GM12874 (cell line): ENCODE data around the gene PELO.

Experiments
- TF ChIP-seq, protein P1 (sequence below): IDR thresholded peaks from 2 replicates; pipeline ENCODE4 v1.5.1; 2011; ENCODE audit warnings: low read depth, mild to moderate bottlenecking, control low read depth, low read length, moderate library complexity; ENCODE audit not compliant: insufficient read depth

PELO gene

DNA sequence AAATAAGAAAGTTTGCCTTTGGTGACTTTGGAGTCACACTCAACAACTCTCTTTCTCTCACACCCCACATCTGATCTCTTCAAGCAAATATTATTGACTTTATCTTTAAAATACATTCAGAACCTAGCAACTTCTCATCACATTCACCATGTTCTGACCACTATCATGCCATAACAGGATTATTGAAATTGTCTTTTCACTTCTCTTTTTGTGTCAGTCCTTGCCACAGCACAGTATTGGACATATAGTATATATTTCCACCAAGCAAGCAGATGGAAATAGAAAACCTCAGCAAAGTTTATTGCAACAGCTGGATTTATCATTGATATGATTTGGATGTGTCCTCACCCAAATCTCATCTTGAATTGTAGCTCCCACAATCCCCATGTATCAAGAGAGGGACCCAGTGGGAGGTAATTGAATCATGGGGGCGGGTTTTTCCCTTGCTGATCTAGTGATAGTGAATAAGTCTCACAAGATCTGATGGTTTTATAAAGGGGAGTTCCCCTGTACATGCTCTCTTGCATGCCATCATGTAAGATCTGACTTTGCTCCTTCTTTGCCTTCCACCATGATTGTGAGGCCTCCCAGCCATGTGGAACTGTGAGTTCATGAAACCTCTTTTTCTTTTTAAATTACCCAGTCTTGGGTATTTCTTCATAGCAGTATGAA lies 26.9 kb upstream of the PELO start:
- TF ChIP-seq, protein P1, sequence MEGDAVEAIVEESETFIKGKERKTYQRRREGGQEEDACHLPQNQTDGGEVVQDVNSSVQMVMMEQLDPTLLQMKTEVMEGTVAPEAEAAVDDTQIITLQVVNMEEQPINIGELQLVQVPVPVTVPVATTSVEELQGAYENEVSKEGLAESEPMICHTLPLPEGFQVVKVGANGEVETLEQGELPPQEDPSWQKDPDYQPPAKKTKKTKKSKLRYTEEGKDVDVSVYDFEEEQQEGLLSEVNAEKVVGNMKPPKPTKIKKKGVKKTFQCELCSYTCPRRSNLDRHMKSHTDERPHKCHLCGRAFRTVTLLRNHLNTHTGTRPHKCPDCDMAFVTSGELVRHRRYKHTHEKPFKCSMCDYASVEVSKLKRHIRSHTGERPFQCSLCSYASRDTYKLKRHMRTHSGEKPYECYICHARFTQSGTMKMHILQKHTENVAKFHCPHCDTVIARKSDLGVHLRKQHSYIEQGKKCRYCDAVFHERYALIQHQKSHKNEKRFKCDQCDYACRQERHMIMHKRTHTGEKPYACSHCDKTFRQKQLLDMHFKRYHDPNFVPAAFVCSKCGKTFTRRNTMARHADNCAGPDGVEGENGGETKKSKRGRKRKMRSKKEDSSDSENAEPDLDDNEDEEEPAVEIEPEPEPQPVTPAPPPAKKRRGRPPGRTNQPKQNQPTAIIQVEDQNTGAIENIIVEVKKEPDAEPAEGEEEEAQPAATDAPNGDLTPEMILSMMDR = no peak

DNA sequence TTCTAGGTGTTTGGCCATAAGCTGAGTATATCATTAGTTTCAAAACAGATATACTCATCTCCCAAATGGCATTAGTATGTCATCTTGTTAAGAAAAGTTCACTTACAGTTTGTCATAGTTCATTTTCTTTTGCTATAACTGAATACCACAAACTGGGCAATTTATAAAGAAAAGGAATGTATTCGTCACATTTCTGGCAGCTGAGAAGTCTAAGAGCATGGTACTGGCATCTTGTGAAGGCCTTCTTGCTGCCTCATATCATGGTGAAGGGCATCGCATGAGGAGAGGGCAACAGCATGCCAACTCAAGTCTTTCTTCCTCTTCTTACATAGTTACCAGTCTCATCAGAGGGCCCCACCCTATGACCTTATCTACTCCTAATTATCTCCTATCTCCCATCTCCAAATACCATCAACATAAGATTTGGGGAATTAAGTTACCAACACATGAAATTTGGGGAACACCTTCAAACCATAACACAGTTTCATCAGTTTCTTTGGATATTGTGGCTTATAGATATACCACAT lies 20.4 kb upstream of the PELO start:
- TF ChIP-seq, protein P1 = no peak

DNA sequence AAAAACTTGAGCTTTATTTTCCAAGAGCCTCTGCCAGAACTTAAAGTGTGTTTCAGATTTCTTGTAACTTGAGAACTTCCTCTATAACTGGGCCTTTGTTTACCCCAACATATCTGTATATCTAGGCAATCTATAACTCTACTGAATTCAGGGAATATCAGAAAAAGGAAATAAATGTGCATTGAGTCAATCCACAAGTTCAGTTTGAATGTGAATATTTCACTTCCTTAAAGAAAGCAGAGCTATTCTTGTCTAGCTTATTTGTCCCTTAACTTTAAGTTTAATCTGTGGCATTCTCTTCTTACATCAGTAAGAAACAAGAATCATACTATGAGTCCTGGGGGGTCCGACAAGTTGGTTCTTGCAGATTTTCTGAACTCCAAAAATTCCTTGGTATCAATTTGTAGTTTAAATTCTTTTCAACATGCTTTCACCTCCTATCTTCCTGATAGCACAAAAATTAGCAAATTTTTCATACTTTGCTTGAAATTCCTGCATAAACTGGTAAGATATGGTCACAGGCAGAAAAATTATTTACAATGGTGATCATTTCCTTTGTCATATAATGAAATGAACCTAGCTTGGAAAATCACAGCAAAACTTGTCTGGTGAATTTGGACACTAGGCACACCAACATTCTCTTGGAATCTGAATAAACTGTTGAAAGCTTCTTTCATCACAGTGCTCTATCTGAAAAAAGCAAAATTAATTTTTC lies 19.8 kb upstream of the PELO start:
- TF ChIP-seq, protein P1 = no peak

DNA sequence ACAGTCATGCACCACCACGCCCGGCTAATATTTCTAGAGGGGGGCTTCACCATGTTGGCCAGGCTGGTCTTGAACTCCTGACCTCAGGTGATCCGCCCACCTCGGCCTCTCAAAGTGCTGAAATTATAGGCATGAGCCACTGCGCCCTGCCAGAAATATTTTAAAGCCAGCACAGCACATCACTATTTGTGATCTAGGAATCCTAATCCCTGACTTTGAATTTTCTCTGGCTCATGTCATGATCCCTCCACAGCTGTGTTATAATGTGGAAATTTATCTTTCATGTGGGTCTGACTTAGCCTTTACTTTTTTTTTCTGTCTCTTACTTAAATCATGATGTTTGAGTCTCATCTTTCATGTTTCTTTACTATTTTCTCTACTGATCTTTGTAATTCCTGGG lies 18.7 kb upstream of the PELO start:
- TF ChIP-seq, protein P1 = no peak

DNA sequence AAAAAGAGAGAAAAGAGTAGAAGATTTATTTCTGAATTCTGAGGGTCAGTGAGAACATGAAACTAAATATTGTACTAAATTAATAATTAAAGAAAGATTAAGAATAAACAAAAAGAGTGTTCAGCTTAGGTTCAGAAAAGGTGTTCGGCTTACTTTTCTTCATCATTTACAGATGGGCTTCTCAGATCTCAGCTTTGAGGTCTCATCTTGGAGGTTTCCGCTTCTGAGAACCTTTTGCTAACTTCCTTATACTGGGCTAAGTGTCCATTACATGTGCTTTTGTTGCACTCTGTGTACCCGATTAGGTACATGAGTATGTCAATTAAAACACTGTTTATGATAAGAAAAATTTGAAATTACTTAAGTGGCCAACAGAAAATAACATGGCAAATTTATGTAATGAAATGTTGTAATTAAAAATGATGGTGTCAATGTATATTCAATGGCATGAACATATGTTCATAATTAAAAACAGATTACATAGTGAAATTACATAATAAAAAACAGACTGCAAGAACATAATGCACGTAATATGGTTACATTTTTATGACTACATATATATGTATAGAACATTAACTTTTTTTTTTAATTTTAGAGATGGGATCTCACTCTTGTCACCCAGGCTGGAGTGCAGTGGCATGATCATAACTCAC lies 17.3 kb upstream of the PELO start:
- TF ChIP-seq, protein P1 = no peak

DNA sequence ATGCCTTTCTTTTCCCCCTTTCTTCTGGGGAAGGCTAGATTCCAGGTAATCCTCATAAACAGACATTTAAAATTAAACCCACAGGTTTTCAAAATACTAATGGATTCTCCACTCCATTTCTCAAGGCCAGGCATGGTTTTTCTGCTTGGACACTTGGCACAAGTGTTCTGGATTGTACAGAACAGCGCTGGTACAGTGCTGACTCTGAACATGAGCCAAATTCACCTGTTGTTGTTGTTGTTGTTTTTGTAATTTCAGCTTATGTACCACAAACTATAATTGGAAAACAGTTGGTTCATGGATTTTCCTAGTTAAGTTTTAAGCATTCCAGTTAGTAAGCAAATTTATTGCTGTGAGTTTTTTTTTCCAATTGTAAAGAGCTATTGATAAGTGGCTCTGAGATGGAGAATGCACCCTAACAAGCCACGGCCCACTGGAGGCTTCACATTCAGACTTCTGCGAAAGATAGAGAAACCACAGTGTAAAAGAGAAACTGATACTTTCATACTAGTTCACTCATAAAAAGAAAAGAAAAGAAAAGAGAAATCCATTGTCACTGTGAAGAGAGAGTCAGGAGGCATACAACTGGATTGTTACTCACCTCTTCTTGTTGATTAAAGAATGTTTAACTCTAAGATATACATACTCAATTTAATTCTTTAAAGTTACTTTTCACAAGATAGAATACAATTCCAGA lies 16.2 kb upstream of the PELO start:
- TF ChIP-seq, protein P1 = no peak

DNA sequence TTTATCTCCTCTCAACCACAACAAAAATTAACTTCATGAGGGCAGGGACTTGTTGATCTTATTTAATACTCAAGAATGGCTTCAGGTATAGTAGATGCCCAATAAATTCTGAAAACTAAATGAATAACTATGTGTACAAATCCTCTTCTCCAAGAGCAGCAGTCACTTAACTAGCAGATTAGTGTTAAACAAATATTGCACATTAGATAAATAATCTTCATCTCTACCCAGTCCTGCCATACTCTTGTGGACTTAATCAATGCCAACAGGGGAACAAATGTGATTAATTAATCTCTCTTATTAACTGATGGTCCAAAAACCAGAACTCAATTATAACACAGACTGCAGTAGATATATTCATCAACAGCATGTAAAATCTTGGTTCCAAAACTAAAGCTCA lies 15.0 kb upstream of the PELO start:
- TF ChIP-seq, protein P1 = no peak
